H7 (cell line): Measurements from ENCODE around the gene ALDH1A2. TPM values are rescaled to one million over a fixed set of nuclear protein-coding genes. Genes with fewer than 3 reads are reported as not detected.

ENCODE experiments used
- DNase-seq: peaks from one replicate; pipeline ENCODE4 v3.0.0; 2012
- H3K27me3 ChIP-seq: 2 replicates; pipeline ENCODE4 v1.6.0; 2011; ENCODE audit warnings: mild to moderate bottlenecking, low read length; ENCODE audit not compliant: control insufficient read depth, insufficient read depth
- H3K36me3 ChIP-seq: replicated peaks from 2 replicates; pipeline ENCODE4 v1.5.1; 2011; ENCODE audit warnings: low read length; ENCODE audit not compliant: control insufficient read depth, insufficient read depth
- H3K4me3 ChIP-seq: 2 replicates; pipeline ENCODE4 v1.5.1; 2011; ENCODE audit warnings: low read depth, mild to moderate bottlenecking, control low read depth, low read length, moderate library complexity; ENCODE audit not compliant: insufficient read depth
- total RNA-seq: library from RNA; depleted of rRNA; stranded (reverse); fragments of >200 nt; shearing (Covaris generic); gene quantifications from 2 replicates; pipeline ENCODE4 v1.2.3, GENCODE V29; 2014; rRNA removed

The ALDH1A2 gene
- total RNA-seq, 1 experiment from 2014 or later, result 0.10 TPM

DNA sequence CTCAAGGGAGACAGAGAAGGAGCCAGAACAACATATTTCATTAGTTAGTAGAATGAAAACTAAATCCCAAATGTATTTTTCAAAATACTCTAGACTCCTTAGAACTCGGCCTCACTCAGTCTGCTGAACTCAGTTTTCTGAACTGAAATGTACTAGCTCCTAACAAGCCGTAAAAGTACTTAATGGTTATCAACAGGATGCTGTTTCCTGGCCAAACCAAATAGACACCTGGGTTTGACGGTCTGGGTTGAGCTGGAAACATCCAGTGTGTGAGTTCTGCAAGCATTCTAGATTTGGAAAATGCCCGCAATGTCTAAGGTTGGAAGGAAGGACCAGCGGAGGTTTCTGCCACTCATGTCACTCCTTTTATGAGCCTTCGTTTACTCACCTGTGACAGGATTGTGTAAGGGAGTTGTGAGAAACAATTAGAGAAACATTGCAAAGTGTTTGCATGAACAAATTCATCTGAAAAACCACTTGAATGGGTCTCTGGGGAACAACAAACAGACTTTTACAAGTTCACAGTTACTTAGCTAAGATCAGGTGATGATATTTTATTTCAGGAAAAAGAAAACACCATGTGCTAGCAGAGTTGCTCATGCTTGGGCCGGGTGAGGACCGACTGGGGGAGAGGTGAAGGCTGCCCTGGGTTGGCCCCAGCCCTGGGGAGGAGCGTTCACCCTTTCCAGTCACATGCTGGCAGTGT, 151.0 kb downstream of the ALDH1A2 start:
- H3K36me3 ChIP-seq, result no peaks in the 10 kb centered on the region
- no peaks in the 10 kb centered on the region for H3K27me3 ChIP-seq
- no peak for DNase-seq
- H3K4me3 ChIP-seq, result no peak overlapping the region

DNA sequence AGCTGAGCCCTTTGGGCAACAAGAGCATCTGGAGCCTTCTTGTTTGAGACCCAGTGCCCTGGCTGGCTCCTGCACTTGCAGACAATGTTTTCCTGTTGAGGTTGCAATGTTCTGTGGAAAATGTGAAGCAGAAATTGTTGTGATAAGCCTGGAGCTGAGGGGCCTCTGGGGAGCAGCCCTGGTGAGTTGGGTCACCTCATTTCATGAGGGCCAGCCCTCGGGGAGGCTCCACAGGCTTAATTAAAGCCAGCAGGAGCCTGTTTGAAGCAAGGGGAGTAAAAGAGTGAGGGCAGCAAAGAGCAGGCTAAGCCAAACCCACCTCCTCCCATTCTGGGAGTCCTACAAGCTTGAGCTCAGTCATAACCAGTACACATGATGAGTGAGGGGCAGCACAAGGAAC, 154.3 kb downstream of the ALDH1A2 start:
- Histone ChIP-seq H3K36me3 (no peaks in the 10 kb centered on the region), H3K4me3 (no peak overlapping the region), H3K27me3 (no peaks in the 10 kb centered on the region)
- DNase-seq, result no peak

- H3K4me3 ChIP-seq, result no peak overlapping the region
- no peak for DNase-seq
- H3K27me3 ChIP-seq, result no peaks in the 10 kb centered on the region
- H3K36me3 ChIP-seq, result no peaks in the 10 kb centered on the region
Measured at GRCh38 chr15:57910672-57911071, 154.8 kb downstream of the ALDH1A2 start.

- no peaks in the 10 kb centered on the region for H3K27me3 ChIP-seq
- H3K36me3 ChIP-seq, result no peaks in the 10 kb centered on the region
- H3K4me3 ChIP-seq, result no peak overlapping the region
- DNase-seq, result no peak
Measured at GRCh38 chr15:57909388-57909787, 156.1 kb downstream of the ALDH1A2 start.

DNA sequence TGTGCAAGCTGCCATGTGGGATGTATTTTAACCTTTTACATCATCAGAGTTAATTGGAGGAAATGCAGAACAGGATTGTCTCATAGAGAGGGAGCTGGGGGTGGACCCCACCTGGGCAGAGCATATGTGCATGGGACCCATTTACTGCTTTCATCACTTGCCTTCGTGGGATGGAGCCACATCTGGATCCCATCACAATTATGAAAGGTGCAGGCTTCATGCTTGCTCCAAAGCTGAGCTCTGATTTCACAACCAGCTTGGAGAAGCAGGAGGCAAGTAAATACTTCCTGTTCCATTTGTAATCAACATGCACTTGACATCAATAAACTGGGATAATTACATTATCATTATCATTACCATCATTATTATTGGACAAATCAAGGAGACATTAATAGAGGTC, 161.9 kb downstream of the ALDH1A2 start:
- H3K36me3 ChIP-seq, result no peaks in the 10 kb centered on the region
- DNase-seq, result no peak
- no peak overlapping the region for H3K4me3 ChIP-seq
- H3K27me3 ChIP-seq, result no peaks in the 10 kb centered on the region

Other genes with a start within 250 kb of the ALDH1A2 start
- gene AQP9, start 72.7 kb upstream of the ALDH1A2 start, total RNA-seq, result not detected in 2 replicates